K562 (cell line): ENCODE measurements around the gene POLG. TPM values are rescaled to one million over a fixed set of nuclear protein-coding genes. Genes with fewer than 3 reads are reported as not detected.
A peak's percentile ranks its signal among the peaks of the same experiment; 100 is the strongest.

Experiments
- ATF4 ChIP-seq: fragments of 450-650 bp; formaldehyde crosslinking; IDR thresholded peaks from 2 replicates; pipeline ENCODE4 v1.4.0; 2022; ENCODE audit warnings: mild to moderate bottlenecking, moderate library complexity
- FUS ChIP-seq: fragments of 200-400 bp; formaldehyde crosslinking; optimal IDR thresholded peaks from 2 replicates; pipeline ENCODE3; 2017; ENCODE audit warnings: low read depth, low read length
- GTF2E2 ChIP-seq: fragments of 200-800 bp; sonication (Bioruptor generic); IDR thresholded peaks from 2 replicates; pipeline ENCODE4 v1.6.1; 2016; ENCODE audit warnings: missing genetic modification characterization, missing compliant biosample characterization
- HDGF ChIP-seq: fragments of 450-650 bp; IDR thresholded peaks from 2 replicates; pipeline ENCODE4 v1.6.1; 2016
- KAT8 ChIP-seq: fragments of 450-650 bp; IDR thresholded peaks from 2 replicates; pipeline ENCODE4 v1.6.1; 2016; ENCODE audit warnings: low read depth, mild to moderate bottlenecking
- MNT ChIP-seq, 2 experiments: fragments of 450-650 bp; conservative IDR thresholded peaks; 2 replicates each; pipeline ENCODE4 v1.6.1; 2017; ENCODE audit warnings: mild to moderate bottlenecking in 2 of 2, moderate library complexity in 2 of 2
- OTX1 ChIP-seq: fragments of 450-650 bp; formaldehyde crosslinking; IDR thresholded peaks from 2 replicates; pipeline ENCODE4 v1.4.0; 2022; ENCODE audit warnings: mild to moderate bottlenecking
- PHB2 ChIP-seq: fragments of 450-650 bp; IDR thresholded peaks from 2 replicates; pipeline ENCODE4 v1.6.1; 2017; ENCODE audit warnings: low read depth
- POLR2AphosphoS5 ChIP-seq: IDR thresholded peaks from 2 replicates; pipeline ENCODE4 v1.6.1; 2011; ENCODE audit warnings: mild to moderate bottlenecking, low read depth, low read length, moderate library complexity; ENCODE audit not compliant: control insufficient read depth, insufficient read depth
- RBM22 ChIP-seq: fragments of 200-400 bp; formaldehyde crosslinking; IDR thresholded peaks from 2 replicates; pipeline ENCODE4 v1.6.1; 2018; ENCODE audit warnings: low read length, low read depth; ENCODE audit not compliant: poor library complexity, severe bottlenecking
- RNF2 ChIP-seq: sonication (generic); IDR thresholded peaks from 2 replicates; pipeline ENCODE4 v1.6.1; 2016
- SIN3B ChIP-seq: fragments of 450-650 bp; IDR thresholded peaks from 2 replicates; pipeline ENCODE4 v1.6.1; 2017; ENCODE audit warnings: low read depth, mild to moderate bottlenecking, moderate library complexity
- SMARCE1 ChIP-seq: fragments of 450-650 bp; IDR thresholded peaks from 2 replicates; pipeline ENCODE4 v1.7.1; 2016; ENCODE audit warnings: mild to moderate bottlenecking
- STAG1 ChIP-seq: sonication (generic); formaldehyde crosslinking; IDR thresholded peaks from 2 replicates; pipeline ENCODE4 v1.5.0; 2020; ENCODE audit warnings: missing genetic modification reagents, borderline replicate concordance
- ZFP36 ChIP-seq: fragments of 150-350 bp; IDR thresholded peaks from 2 replicates; pipeline ENCODE4 v1.6.1; 2018; ENCODE audit warnings: low read length, low read depth; ENCODE audit not compliant: partially characterized antibody
- ZNF785 ChIP-seq: fragments of 250-450 bp; sonication (Bioruptor Pico); IDR thresholded peaks from 2 replicates; pipeline ENCODE4 v1.4.0; 2020; ENCODE audit warnings: mild to moderate bottlenecking
- polyA plus RNA-seq, 8 experiments: library from polyadenylated mRNA; depleted of rRNA in 4 of 8; stranded (reverse) in 5 of 8; unstranded in 3 of 8; fragments of >200 nt; fragmentation: Nextera tagmentation in 2 of 8; fragmentation: Illumina TruSeq in 1 of 8; extraction: Ambion mirVana in 2 of 8; extraction: Trizol in 1 of 8; gene quantifications; 2 replicates each; pipeline versions ENCODE4 v1.2.1 to v1.2.3, GENCODE V29; 2011 to 2014; ENCODE audit warnings: inconsistent platforms in 1 of 8, missing spikeins in 1 of 8
- total RNA-seq, 7 experiments: library from RNA; depleted of rRNA in 6 of 7; stranded (reverse); fragments of >200 nt in 6 of 7; fragmentation: Illumina TruSeq in 2 of 7; extraction: Trizol in 2 of 7; gene quantifications; 2 replicates each; pipeline versions ENCODE4 v1.2.1 to v1.2.3, GENCODE V29; 2011 to 2021; ENCODE audit warnings: low replicate concordance in 1 of 7
- TF ChIP-seq, protein P1 (sequence below), 2 experiments: IDR thresholded peaks in 1 of 2; conservative IDR thresholded peaks in 1 of 2; 2 replicates each; pipeline ENCODE4 v1.6.1; 2016; ENCODE audit warnings: low read depth in 2 of 2, mild to moderate bottlenecking in 1 of 2, missing compliant biosample characterization in 1 of 2, missing genetic modification characterization in 1 of 2, moderate library complexity in 1 of 2
- TF ChIP-seq, protein P2 (sequence below), 2 experiments: fragments of 200-800 bp in 1 of 2; sonication (Bioruptor generic) in 1 of 2; sonication (generic) in 1 of 2; formaldehyde crosslinking in 1 of 2; IDR thresholded peaks in 1 of 2; conservative IDR thresholded peaks in 1 of 2; 2 replicates each; pipeline versions ENCODE4 v1.5.0 to v1.6.1; 2016 to 2020; ENCODE audit warnings: missing compliant biosample characterization in 1 of 2, missing genetic modification characterization in 1 of 2, missing genetic modification reagents in 1 of 2
- TF ChIP-seq, protein P3 (sequence below): fragments of 450-650 bp; IDR thresholded peaks from 2 replicates; pipeline ENCODE4 v1.6.1; 2018; ENCODE audit warnings: mild to moderate bottlenecking, low read depth; ENCODE audit not compliant: partially characterized antibody

Gene POLG
- total and polyA plus RNA-seq, 9 of the 15 experiments (the other 6 are each of a cell fraction or from before 2014, with no cell fraction given), result 15.2 to 83.8 (median 38.6) TPM

GRCh38 chr15:89334510-89335297 lies at the start of gene POLG (continued):
- TF ChIP-seq ATF4 (CRISPR knock-in tag), result no peak
- TF ChIP-seq GTF2E2, result peak; percentile 62; the same call in 1 of the 2 replicates
- TF ChIP-seq STAG1 (CRISPR knock-in tag), result no peak
- TF ChIP-seq RNF2, result peak; percentile 98
- TF ChIP-seq, protein P1, sequence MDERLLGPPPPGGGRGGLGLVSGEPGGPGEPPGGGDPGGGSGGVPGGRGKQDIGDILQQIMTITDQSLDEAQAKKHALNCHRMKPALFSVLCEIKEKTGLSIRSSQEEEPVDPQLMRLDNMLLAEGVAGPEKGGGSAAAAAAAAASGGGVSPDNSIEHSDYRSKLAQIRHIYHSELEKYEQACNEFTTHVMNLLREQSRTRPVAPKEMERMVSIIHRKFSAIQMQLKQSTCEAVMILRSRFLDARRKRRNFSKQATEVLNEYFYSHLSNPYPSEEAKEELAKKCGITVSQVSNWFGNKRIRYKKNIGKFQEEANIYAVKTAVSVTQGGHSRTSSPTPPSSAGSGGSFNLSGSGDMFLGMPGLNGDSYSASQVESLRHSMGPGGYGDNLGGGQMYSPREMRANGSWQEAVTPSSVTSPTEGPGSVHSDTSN (CRISPR knock-in tag; IDR thresholded peaks at IDR 0.05; ENCODE audit: low read depth), result no peak
- TF ChIP-seq, protein P1 (tag; conservative IDR thresholded peaks at IDR 0.05; ENCODE audit: low read depth), result no peak
- TF ChIP-seq POLR2AphosphoS5, result peak; percentile 89
- no peak for TF ChIP-seq ZFP36
- TF ChIP-seq RBM22, result peak; percentile 79
- TF ChIP-seq MNT (conservative IDR thresholded peaks at IDR 0.05), result peak; percentile 84 to 91
- TF ChIP-seq HDGF, result no peak
- no peak for TF ChIP-seq OTX1
- TF ChIP-seq SIN3B, result peak; percentile 67; the same call in 1 of the 2 replicates
- TF ChIP-seq PHB2, result no peak
- TF ChIP-seq SMARCE1, result peak; percentile 73; the same call in 1 of the 2 replicates
- TF ChIP-seq FUS, result peak; percentile 72
- TF ChIP-seq, protein P2, sequence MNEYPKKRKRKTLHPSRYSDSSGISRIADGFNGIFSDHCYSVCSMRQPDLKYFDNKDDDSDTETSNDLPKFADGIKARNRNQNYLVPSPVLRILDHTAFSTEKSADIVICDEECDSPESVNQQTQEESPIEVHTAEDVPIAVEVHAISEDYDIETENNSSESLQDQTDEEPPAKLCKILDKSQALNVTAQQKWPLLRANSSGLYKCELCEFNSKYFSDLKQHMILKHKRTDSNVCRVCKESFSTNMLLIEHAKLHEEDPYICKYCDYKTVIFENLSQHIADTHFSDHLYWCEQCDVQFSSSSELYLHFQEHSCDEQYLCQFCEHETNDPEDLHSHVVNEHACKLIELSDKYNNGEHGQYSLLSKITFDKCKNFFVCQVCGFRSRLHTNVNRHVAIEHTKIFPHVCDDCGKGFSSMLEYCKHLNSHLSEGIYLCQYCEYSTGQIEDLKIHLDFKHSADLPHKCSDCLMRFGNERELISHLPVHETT (CRISPR knock-in tag; conservative IDR thresholded peaks at IDR 0.05 in 1 of 2, IDR thresholded peaks at IDR 0.05 in 1 of 2), result peak in 1 of 2 experiments; percentile 76; a peak in 2 of 4 replicates
- TF ChIP-seq, protein P3, sequence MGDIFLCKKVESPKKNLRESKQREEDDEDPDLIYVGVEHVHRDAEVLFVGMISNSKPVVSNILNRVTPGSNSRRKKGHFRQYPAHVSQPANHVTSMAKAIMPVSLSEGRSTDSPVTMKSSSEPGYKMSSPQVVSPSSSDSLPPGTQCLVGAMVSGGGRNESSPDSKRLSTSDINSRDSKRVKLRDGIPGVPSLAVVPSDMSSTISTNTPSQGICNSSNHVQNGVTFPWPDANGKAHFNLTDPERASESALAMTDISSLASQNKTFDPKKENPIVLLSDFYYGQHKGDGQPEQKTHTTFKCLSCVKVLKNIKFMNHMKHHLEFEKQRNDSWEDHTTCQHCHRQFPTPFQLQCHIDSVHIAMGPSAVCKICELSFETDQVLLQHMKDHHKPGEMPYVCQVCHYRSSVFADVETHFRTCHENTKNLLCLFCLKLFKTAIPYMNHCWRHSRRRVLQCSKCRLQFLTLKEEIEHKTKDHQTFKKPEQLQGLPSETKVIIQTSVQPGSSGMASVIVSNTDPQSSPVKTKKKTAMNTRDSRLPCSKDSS, result no peak
- no peak for TF ChIP-seq KAT8
- TF ChIP-seq ZNF785 (CRISPR knock-in tag), result no peak
